GM19372 (cell line): Measurements from ENCODE around the gene AKAP5.

Experiments used
- ATAC-seq: cut with Tn5 transposase; IDR thresholded peaks from one replicate; pipeline ENCODE4 v1.9.1; 2021; ENCODE audit warnings: mild to moderate bottlenecking, low read depth, moderate library complexity; ENCODE audit not compliant: unreplicated experiment

The AKAP5 gene

GRCh38 chr14:64522591-64523355 is 57.5 kb downstream of the AKAP5 start:
- ATAC-seq, result no peak
